Stomach smooth muscle (tissue), 2 donors: ENCODE data around the gene ARL13B.

Experiments
- H3K27ac ChIP-seq: one replicate; pipeline ENCODE4 v1.7.0; 2013; ENCODE audit warnings: mild to moderate bottlenecking, low read length, inconsistent platforms
- H3K27me3 ChIP-seq, 2 donors: one replicate each; pipeline ENCODE4 v1.7.0; 2013; ENCODE audit warnings: low read length in 2 of 2; ENCODE audit not compliant: insufficient read depth in 2 of 2, control insufficient read depth in 1 of 2
- H3K36me3 ChIP-seq, 2 donors: one replicate each; pipeline ENCODE4 v1.7.0; 2013; ENCODE audit warnings: low read length in 2 of 2; ENCODE audit not compliant: control insufficient read depth in 2 of 2, insufficient read depth in 2 of 2
- H3K4me1 ChIP-seq: one replicate; pipeline ENCODE4 v1.7.0; 2013; ENCODE audit warnings: low read length; ENCODE audit not compliant: control insufficient read depth, insufficient read depth
- H3K4me3 ChIP-seq, 2 donors: one replicate each; pipeline ENCODE4 v1.7.0; 2013; ENCODE audit warnings: low read length in 2 of 2
- H3K9ac ChIP-seq, 2 donors: one replicate each; pipeline ENCODE4 v1.7.0; 2013; ENCODE audit warnings: low read length in 2 of 2, mild to moderate bottlenecking in 1 of 2
- H3K9me3 ChIP-seq, 2 donors: one replicate each; pipeline ENCODE4 v1.7.0; 2013; ENCODE audit warnings: low read length in 2 of 2; ENCODE audit not compliant: control insufficient read depth in 2 of 2
- donor health status: healthy.
- donor health status: Pancreatic carcinoma.

ARL13B gene

GRCh38 chr3:94001191-94001590 is 21.2 kb downstream of the ARL13B start:
- H3K9ac ChIP-seq, result no peak overlapping the region
- no peaks in the 10 kb centered on the region for H3K27me3 ChIP-seq
- H3K9me3 ChIP-seq, result no peaks in the 10 kb centered on the region
- no peak overlapping the region for H3K27ac ChIP-seq
- H3K4me3 ChIP-seq, result no peak overlapping the region
- no peaks in the 10 kb centered on the region for H3K36me3 ChIP-seq
- H3K4me1 ChIP-seq, result no peaks in the 10 kb centered on the region

- H3K9ac ChIP-seq, result no peak overlapping the region
- H3K4me1 ChIP-seq, result no peaks in the 10 kb centered on the region
- H3K27ac ChIP-seq, result no peak overlapping the region
- H3K4me3 ChIP-seq, result no peak overlapping the region
- H3K27me3 ChIP-seq, result no peaks in the 10 kb centered on the region
- H3K9me3 ChIP-seq, result no peaks in the 10 kb centered on the region
- no peaks in the 10 kb centered on the region for H3K36me3 ChIP-seq
These were observed 22.0 kb downstream of the ARL13B start for GRCh38 chr3:94001827-94002495.

- Histone ChIP-seq H3K9ac (peak overlapping the region; percentile 13 to 16), H3K4me3 (peak overlapping the region; percentile 50 to 59), H3K36me3 (no peaks in the 10 kb centered on the region), H3K27ac (no peak overlapping the region), H3K27me3 (no peaks in the 10 kb centered on the region), H3K9me3 (no peaks in the 10 kb centered on the region), H3K4me1 (no peaks in the 10 kb centered on the region)
These were observed 24.5 kb downstream of the ARL13B start for GRCh38 chr3:94004301-94004910.

GRCh38 chr3:94008253-94008652 is 28.3 kb downstream of the ARL13B start:
- Histone ChIP-seq H3K27ac (no peak overlapping the region), H3K4me1 (no peaks in the 10 kb centered on the region), H3K4me3 (no peak overlapping the region), H3K9ac (no peak overlapping the region), H3K27me3 (no peaks in the 10 kb centered on the region), H3K9me3 (no peaks in the 10 kb centered on the region), H3K36me3 (no peaks in the 10 kb centered on the region)

GRCh38 chr3:94009608-94010007 is 29.7 kb downstream of the ARL13B start:
- Histone ChIP-seq H3K36me3 (no peaks in the 10 kb centered on the region), H3K9ac (no peak overlapping the region), H3K9me3 (no peaks in the 10 kb centered on the region), H3K4me3 (no peak overlapping the region), H3K27me3 (no peaks in the 10 kb centered on the region), H3K4me1 (no peaks in the 10 kb centered on the region), H3K27ac (no peak overlapping the region)

- Histone ChIP-seq H3K27me3 (no peaks in the 10 kb centered on the region), H3K4me3 (no peak overlapping the region), H3K4me1 (no peaks in the 10 kb centered on the region), H3K36me3 (no peaks in the 10 kb centered on the region), H3K27ac (no peak overlapping the region), H3K9ac (no peak overlapping the region), H3K9me3 (no peaks in the 10 kb centered on the region)
These were observed 31.3 kb downstream of the ARL13B start for GRCh38 chr3:94011233-94011711.

- Histone ChIP-seq H3K9ac (no peak overlapping the region), H3K4me1 (no peaks in the 10 kb centered on the region), H3K27ac (no peak overlapping the region), H3K4me3 (no peak overlapping the region), H3K27me3 (no peaks in the 10 kb centered on the region), H3K9me3 (no peaks in the 10 kb centered on the region), H3K36me3 (no peaks in the 10 kb centered on the region)
These were observed 32.2 kb downstream of the ARL13B start for GRCh38 chr3:94012185-94012584.

GRCh38 chr3:94015025-94015424 is 35.1 kb downstream of the ARL13B start:
- Histone ChIP-seq H3K4me1 (no peaks in the 10 kb centered on the region), H3K27me3 (no peaks in the 10 kb centered on the region), H3K9ac (no peak overlapping the region), H3K9me3 (no peaks in the 10 kb centered on the region), H3K36me3 (no peaks in the 10 kb centered on the region), H3K27ac (no peak overlapping the region), H3K4me3 (no peak overlapping the region)

- H3K9ac ChIP-seq, result no peak overlapping the region
- H3K4me1 ChIP-seq, result no peaks in the 10 kb centered on the region
- H3K27me3 ChIP-seq, result no peaks in the 10 kb centered on the region
- no peak overlapping the region for H3K27ac ChIP-seq
- no peaks in the 10 kb centered on the region for H3K9me3 ChIP-seq
- no peak overlapping the region for H3K4me3 ChIP-seq
- H3K36me3 ChIP-seq, result peaks cover 0 to 3% of the 10 kb centered on the region in 2 donors
These were observed 39.7 kb downstream of the ARL13B start for GRCh38 chr3:94019659-94020058.

GRCh38 chr3:94020293-94020692 is 40.3 kb downstream of the ARL13B start:
- Histone ChIP-seq H3K4me3 (no peak overlapping the region), H3K36me3 (peaks cover 0 to 3% of the 10 kb centered on the region in 2 donors), H3K27ac (no peak overlapping the region), H3K9ac (no peak overlapping the region), H3K9me3 (no peaks in the 10 kb centered on the region), H3K27me3 (no peaks in the 10 kb centered on the region), H3K4me1 (no peaks in the 10 kb centered on the region)

- no peak overlapping the region for H3K27ac ChIP-seq
- H3K36me3 ChIP-seq, result peaks cover 0 to 3% of the 10 kb centered on the region in 2 donors
- H3K4me1 ChIP-seq, result no peaks in the 10 kb centered on the region
- H3K4me3 ChIP-seq, result no peak overlapping the region
- no peaks in the 10 kb centered on the region for H3K27me3 ChIP-seq
- H3K9me3 ChIP-seq, result no peaks in the 10 kb centered on the region
- H3K9ac ChIP-seq, result no peak overlapping the region
These were observed 44.4 kb downstream of the ARL13B start for GRCh38 chr3:94024385-94024784.
